ENCODE results near the gene OGT. TPM values are rescaled to one million over a fixed set of nuclear protein-coding genes. Genes with fewer than 3 reads are reported as not detected.
"Not testable (repeated sequence)": the region's sequence is repeated elsewhere in the genome, so short reads cannot be mapped to it uniquely, and the experiment has no call there.

Gene OGT
- total RNA-seq, 2 experiments from 2014 or later: 354 to 358 TPM

GRCh38 chrX:71606536-71607216 lies 73.8 kb downstream of the OGT start:
- peak; percentile 26 for DNase-seq
- peak; percentile 87 for ATAC-seq
- POLR2A ChIA-PET: interaction anchor here (1.1 kb wide), 1 partner anchor 30 kb away, joined by 4 read pairs; no protein-coding TSS in a partner anchor
- TF ChIP-seq CTCF (IDR thresholded peaks at IDR 0.05): no peak
- intact Hi-C loops (cut with micrococcal nuclease): no loop called here
- Mint-ChIP-seq H3K9me3 (peaks cover 9% of the 10 kb centered on the region), H3K27me3 (no peaks in the 10 kb centered on the region), H3K4me3 (peak overlapping the region; percentile 22), H3K27ac (peak overlapping the region; percentile 90), H3K4me1 (ENCODE audit: low read depth) (peaks cover 70% of the 10 kb centered on the region), H3K36me3 (ENCODE audit: low read depth) (peaks cover 86% of the 10 kb centered on the region)
- CTCF ChIA-PET: interaction anchor here (0.9 kb wide), 1 partner anchor 10 kb away, joined by 3 read pairs; no protein-coding TSS in a partner anchor

- ATAC-seq (no peak), DNase-seq (no peak)
- no peak for TF ChIP-seq CTCF (IDR thresholded peaks at IDR 0.05)
- Mint-ChIP-seq H3K4me1 (ENCODE audit: low read depth) (peaks cover 71% of the 10 kb centered on the region), H3K4me3 (no peak overlapping the region), H3K36me3 (ENCODE audit: low read depth) (peaks cover 84% of the 10 kb centered on the region), H3K27ac (peak overlapping the region; percentile 90), H3K9me3 (peaks cover 9% of the 10 kb centered on the region), H3K27me3 (no peaks in the 10 kb centered on the region)
- ChIA-PET POLR2A (interaction anchor here (1.1 kb wide), 1 partner anchor 31 kb away, joined by 4 read pairs; no protein-coding TSS in a partner anchor), CTCF (interaction anchor here (0.8 to 1.6 kb wide), 2 partner anchors 15 to 42 kb away, joined by 3 to 5 read pairs; no protein-coding TSS in a partner anchor)
- intact Hi-C loops (cut with micrococcal nuclease): no loop called here
These were observed 74.6 kb downstream of the OGT start for GRCh38 chrX:71607488-71607887.

GRCh38 chrX:71609095-71609750 lies 76.3 kb downstream of the OGT start:
- no peak for TF ChIP-seq CTCF (IDR thresholded peaks at IDR 0.05)
- no peaks in the 10 kb centered on the region for H3K27me3 Mint-ChIP-seq
- H3K4me3 Mint-ChIP-seq: no peak overlapping the region
- H3K36me3 Mint-ChIP-seq (ENCODE audit: low read depth): peaks cover 78% of the 10 kb centered on the region
- ATAC-seq (peak; percentile 24), DNase-seq (no peak)
- POLR2A ChIA-PET: no interaction called here
- peaks cover 59% of the 10 kb centered on the region for H3K4me1 Mint-ChIP-seq (ENCODE audit: low read depth)
- H3K27ac Mint-ChIP-seq: peak overlapping the region; percentile 69
- CTCF ChIA-PET: interaction anchor here (1.4 to 1.6 kb wide), 3 partner anchors 9 to 13 kb away, joined by 4 to 7 read pairs (median 5); partner anchors contain the start of gene CXCR3
- H3K9me3 Mint-ChIP-seq: no peaks in the 10 kb centered on the region
- intact Hi-C loops (cut with micrococcal nuclease): no loop called here

GRCh38 chrX:71611736-71612135 lies 78.8 kb downstream of the OGT start:
- intact Hi-C loops (cut with micrococcal nuclease); DNase-seq; CTCF ChIA-PET; H3K9me3 Mint-ChIP-seq; ATAC-seq; H3K27me3 Mint-ChIP-seq; H3K4me3 Mint-ChIP-seq; H3K27ac Mint-ChIP-seq: not testable (repeated sequence)
- POLR2A ChIA-PET: interaction anchor here (1.2 kb wide), 1 partner anchor 11 kb away, joined by 3 read pairs; no protein-coding TSS in a partner anchor
- peaks cover 57% of the 10 kb centered on the region for H3K4me1 Mint-ChIP-seq (ENCODE audit: low read depth)
- H3K36me3 Mint-ChIP-seq (ENCODE audit: low read depth): peaks cover 78% of the 10 kb centered on the region

GRCh38 chrX:71612256-71612655 lies 79.4 kb downstream of the OGT start:
- H3K36me3 Mint-ChIP-seq (ENCODE audit: low read depth): peaks cover 81% of the 10 kb centered on the region
- intact Hi-C loops (cut with micrococcal nuclease): no loop called here
- H3K9me3 Mint-ChIP-seq: no peaks in the 10 kb centered on the region
- peaks cover 54% of the 10 kb centered on the region for H3K4me1 Mint-ChIP-seq (ENCODE audit: low read depth)
- ChIA-PET POLR2A (interaction anchor here (1.2 kb wide), 1 partner anchor 11 kb away, joined by 3 read pairs; no protein-coding TSS in a partner anchor), CTCF (no interaction called here)
- no peak for ATAC-seq
- DNase-seq: no peak
- H3K27ac Mint-ChIP-seq: peak overlapping the region; percentile 49
- no peak for TF ChIP-seq CTCF (IDR thresholded peaks at IDR 0.05)
- no peaks in the 10 kb centered on the region for H3K27me3 Mint-ChIP-seq
- no peak overlapping the region for H3K4me3 Mint-ChIP-seq
